DOHH2 (cell line): ENCODE data around the gene CDC42SE2.
"Not testable (repeated sequence)": the region's sequence is repeated elsewhere in the genome, so short reads cannot be mapped to it uniquely, and the experiment has no call there.

Experiments
- CTCF ChIP-seq: fragments of 200-600 bp; sonication (generic); IDR thresholded peaks from one replicate; pipeline ENCODE4 v1.5.1; 2014; ENCODE audit warnings: antibody characterized with exemption, mild to moderate bottlenecking, low read depth, low read length; ENCODE audit not compliant: poor library complexity, severe bottlenecking
- EZH2phosphoT487 ChIP-seq: fragments of 200-600 bp; sonication (generic); IDR thresholded peaks from 2 replicates; pipeline ENCODE4 v1.6.1; 2017; ENCODE audit warnings: borderline replicate concordance, mild to moderate bottlenecking, antibody characterized with exemption, low read length, moderate library complexity, mixed read lengths

- not testable (repeated sequence) for TF ChIP-seq CTCF, EZH2phosphoT487
These were observed 8.0 kb downstream of the CDC42SE2 start for GRCh38 chr5:131271888-131272287.
